Gastrocnemius medialis (tissue), 4 donors: ENCODE results near the gene B3GNT3.

Experiments
- POLR2A ChIP-seq, 2 donors: fragments of 450-650 bp; IDR thresholded peaks; one replicate each; pipeline ENCODE4 v1.6.1; 2017; ENCODE audit warnings: antibody characterized with exemption in 2 of 2, mild to moderate bottlenecking in 2 of 2, moderate library complexity in 2 of 2
- TF ChIP-seq, protein P1 (sequence below), 5 experiments: fragments of 450-650 bp in 3 of 5; fragments of 200-600 bp in 2 of 5; sonication (generic) in 2 of 5; IDR thresholded peaks in 4 of 5; conservative IDR thresholded peaks in 1 of 5; 1 replicate in 4 of 5; 2 replicates in 1 of 5; pipeline ENCODE4 v1.5.1; 2016 to 2019; ENCODE audit warnings: antibody characterized with exemption in 5 of 5, mild to moderate bottlenecking in 3 of 5, moderate library complexity in 3 of 5

DNA sequence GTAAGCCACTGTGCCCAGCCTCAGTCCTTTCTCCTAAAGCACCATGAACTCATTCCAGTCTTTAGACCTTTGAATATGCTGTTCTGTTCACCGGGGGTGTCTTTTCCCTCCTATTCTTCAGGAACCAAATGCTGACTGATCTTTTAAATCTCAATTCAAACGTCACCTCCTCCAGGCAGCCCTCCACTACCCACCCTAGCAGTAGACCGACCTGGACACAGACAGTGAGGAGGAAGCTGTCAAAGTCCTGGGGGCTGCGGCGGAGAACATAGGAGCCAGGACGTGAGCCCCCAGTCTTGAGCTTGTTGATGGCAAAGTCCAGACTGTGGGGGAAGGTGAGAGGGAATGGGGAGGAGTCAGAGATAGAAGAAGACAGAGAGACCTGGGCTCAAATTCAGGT lies 45.1 kb downstream of the B3GNT3 start:
- TF ChIP-seq, protein P1, sequence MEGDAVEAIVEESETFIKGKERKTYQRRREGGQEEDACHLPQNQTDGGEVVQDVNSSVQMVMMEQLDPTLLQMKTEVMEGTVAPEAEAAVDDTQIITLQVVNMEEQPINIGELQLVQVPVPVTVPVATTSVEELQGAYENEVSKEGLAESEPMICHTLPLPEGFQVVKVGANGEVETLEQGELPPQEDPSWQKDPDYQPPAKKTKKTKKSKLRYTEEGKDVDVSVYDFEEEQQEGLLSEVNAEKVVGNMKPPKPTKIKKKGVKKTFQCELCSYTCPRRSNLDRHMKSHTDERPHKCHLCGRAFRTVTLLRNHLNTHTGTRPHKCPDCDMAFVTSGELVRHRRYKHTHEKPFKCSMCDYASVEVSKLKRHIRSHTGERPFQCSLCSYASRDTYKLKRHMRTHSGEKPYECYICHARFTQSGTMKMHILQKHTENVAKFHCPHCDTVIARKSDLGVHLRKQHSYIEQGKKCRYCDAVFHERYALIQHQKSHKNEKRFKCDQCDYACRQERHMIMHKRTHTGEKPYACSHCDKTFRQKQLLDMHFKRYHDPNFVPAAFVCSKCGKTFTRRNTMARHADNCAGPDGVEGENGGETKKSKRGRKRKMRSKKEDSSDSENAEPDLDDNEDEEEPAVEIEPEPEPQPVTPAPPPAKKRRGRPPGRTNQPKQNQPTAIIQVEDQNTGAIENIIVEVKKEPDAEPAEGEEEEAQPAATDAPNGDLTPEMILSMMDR (IDR thresholded peaks at IDR 0.05 in 4 of 5, conservative IDR thresholded peaks at IDR 0.05 in 1 of 5), result no peak
- no peak for TF ChIP-seq POLR2A (IDR thresholded peaks at IDR 0.05)
